Endometrium (tissue), 2 donors: Measurements from ENCODE around the gene LZTR1.
"Not testable (repeated sequence)": the region's sequence is repeated elsewhere in the genome, so short reads cannot be mapped to it uniquely, and the experiment has no call there.

Source experiments
- FAIRE-seq: peaks from 2 replicates; lab custom pipeline; 2012; peaks lifted over from hg19 to GRCh38; lab: Jason Lieb, UNC
- donor health status: control.
- donor health status: control.

LZTR1 gene

DNA sequence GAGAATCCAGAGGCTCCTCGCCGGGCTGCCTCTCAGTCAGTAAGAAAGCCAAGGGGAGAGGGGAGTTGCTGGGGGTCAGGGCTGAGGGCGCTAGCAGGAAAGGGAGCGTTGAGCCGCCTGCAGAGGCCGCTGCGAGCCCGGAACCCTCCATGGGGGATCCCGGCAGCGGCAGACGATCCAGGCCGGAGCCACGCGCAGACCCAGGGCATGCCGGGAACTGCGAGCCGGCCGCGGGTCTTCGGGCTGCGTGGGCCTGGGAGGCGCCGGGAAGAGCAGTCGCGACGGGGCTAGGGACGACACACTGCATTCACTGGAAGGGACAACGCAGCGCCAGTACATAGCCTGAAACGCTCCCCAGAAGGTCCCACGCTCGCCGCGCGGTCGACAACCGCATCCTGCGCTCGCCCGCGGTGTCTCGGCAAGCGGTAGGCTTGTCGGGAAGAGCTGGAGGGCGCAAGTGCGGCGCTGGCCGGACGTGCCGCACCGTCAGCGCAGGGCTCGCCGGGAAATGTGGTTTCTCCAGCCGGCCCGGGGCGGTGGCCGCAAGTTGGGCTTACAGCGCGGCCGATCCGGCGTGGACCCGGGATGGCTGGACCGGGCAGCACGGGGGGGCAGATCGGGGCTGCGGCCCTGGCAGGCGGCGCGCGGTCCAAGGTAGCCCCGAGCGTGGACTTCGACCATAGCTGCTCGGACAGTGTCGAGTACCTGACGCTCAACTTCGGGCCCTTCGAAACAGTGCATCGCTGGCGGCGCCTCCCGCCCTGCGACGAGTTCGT, at the start of gene LZTR1:
Gene LZTR1 (plus strand): TSS at position 511 of the 776 bp plus-strand sequence. CDS start 75 bp downstream, at position 586.
- no peak for FAIRE-seq

DNA sequence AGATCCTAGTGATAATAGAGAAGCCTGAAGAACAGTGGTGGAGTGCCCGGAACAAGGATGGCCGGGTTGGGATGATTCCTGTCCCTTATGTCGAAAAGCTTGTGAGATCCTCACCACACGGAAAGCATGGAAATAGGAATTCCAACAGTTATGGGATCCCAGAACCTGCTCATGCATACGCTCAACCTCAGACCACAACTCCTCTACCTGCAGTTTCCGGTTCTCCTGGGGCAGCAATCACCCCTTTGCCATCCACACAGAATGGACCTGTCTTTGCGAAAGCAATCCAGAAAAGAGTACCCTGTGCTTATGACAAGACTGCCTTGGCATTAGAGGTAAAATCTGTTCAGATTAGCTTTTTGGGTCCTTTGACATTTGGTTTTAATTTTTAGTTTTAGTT, 48.2 kb upstream of the LZTR1 start:
- FAIRE-seq: no peak

DNA sequence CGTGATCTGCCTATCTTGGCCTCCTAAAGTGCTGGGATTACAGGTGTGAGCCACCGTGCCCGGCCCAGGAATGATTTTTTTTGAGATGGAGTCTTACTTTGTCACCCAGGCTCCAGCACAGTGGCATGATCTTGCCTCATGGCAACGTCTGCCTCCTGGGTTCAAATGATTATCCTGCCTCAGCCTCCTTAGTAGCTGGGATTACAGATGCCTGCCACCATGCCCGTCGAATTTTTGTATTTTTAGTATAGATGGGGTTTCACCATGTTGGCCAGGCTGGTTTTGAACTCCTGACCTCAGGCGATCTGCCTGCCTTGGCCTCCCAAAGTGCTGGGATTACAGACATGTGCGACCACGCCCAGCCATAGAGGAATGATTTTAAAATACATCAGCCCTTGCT, 47.0 kb upstream of the LZTR1 start:
- FAIRE-seq: not testable (repeated sequence)

DNA sequence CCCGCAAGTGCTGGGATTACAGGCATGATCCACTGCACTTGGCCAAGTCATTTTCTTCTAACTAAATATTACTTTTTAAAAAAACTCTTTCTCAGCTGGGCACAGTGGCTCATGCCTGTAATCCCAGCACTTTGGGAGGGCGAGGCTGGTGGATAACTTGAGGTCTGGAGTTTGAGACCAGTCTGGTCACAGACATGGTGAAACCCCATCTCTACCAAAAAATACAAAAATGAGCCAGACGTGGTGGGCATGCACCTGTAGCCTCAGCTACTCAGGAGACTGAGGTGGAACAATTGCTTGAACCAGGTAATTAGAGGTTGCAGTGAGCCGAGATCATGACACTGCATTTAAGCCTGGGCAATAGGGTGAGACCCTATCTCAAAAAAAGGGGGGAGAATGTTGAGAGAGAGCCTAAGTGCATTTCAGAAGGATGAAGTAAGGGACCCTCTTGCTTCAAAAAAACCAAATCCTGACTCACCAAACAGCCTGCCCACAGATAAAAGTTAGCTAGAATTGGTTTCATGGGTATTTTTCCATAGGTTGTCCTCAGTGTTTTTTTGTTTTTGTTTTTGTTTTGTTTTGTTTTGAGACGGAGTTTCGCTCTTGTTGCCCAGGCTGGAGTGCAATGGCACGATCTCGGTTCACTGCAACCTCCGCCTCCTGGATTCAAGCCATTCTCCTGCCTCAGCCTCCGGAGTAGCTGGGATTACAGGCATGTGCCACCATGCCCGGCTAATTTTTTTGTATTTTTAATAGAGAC, 46.1 kb upstream of the LZTR1 start:
- FAIRE-seq: not testable (repeated sequence)

DNA sequence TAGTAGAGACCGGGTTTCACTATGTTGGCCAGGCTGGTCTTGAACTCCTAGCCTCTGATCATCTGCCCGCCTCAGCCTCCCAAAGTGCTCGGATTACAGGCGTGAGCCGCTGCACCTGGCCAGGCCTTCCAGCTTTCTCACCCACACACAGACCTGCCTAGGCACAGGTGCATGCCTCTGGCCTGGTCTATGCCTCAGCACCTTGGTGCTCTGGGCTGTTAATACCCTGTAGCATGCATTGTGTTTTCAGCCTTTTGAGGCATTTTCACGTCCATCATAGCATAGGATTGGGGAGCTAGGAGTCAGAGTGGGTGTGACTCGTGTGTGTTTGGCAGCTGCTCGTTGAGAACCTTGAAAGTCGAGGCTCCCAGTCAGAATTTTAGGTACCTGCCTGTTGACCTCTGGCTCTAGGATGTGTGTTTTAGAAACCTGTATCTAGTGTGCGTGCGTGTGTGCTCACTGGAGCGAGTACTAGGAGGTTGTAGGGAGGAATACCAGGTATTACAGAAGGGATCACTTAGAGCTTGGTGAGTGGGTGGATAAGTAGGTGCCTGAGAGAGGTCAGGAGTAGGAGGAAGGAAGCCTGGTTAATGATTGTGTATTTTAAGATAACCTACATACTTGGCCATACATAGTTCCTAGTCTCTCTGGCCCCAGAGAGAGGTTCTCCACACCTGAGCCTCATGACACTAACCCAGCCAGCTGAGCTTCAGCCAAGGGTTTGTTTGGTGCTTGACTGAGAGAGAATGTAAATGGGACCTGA, 44.9 kb upstream of the LZTR1 start:
- no peak for FAIRE-seq

DNA sequence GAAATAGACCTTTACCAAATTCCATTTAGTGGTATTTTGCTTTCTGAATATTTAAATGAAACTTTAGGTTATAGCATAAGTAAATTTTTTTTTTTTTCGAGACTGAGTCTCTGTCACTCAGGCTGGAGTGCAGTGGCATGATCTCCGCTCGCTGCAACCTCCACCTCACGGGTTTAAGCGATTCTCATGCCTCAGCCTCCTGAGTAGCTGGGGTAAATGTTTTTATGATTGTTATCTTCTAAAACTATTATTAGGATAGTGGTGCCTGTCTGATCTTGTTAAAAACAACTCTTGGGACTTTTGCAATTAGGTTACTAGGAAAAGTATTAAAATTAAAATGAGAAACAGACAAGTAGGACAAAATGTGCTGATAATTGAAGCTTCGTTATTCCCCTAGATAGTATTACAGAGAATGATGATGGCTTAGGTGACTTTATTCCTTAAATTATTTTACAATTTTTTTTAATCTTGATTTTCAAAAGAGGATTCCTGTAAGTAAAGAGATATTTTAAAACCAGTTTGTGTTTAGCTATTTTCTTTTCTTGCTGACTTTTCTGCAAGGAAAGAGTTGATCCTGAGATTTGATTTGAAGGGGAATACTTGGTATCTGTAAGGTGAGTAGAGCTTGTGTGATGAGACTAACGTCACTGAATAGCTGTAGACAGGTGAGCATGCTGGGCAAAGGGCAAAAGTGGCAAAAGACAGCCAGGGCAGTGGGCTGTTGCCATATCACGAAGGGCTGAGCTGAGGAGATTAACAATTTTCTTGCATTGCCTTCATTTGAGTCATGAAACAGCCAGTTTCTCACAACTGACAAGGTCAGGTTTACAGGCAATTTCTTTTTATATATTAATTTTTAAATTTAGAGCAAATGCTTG, 44.1 kb upstream of the LZTR1 start:
- no peak for FAIRE-seq

DNA sequence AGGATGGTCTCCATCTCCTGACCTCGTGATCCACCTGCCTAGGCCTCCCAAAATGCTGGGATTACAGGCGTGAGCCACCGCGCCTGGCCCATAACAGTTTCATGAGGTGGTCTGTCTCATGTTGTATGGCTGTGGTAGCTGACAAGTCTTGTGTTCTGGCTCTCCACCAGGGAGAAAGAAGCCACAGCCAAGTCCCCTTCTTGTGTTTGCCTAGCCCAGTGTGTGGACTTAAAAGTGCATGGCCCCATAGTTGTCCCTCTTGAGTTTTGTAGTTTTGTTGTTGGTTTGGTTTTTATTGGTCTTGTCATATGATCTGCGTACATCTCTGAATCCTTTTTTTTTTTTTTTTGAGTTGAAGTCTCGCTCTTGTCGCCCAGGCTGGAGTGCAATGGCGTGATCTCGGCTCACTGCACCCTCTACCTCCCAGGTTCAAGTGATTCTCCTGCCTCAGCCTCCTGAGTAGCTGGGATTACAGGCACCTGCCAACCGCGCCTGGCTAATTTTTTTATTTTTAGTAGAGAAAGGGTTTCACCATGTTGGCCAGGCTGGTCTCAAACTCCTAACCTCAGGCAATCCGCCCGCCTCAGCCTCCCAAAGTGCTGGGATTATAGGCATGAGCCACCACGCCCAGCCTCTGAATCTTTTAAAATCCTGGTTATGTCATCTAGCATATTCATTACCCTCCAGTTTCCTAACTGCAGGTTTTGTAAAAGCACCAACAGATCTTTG, 42.5 kb upstream of the LZTR1 start:
- FAIRE-seq: not testable (repeated sequence)

DNA sequence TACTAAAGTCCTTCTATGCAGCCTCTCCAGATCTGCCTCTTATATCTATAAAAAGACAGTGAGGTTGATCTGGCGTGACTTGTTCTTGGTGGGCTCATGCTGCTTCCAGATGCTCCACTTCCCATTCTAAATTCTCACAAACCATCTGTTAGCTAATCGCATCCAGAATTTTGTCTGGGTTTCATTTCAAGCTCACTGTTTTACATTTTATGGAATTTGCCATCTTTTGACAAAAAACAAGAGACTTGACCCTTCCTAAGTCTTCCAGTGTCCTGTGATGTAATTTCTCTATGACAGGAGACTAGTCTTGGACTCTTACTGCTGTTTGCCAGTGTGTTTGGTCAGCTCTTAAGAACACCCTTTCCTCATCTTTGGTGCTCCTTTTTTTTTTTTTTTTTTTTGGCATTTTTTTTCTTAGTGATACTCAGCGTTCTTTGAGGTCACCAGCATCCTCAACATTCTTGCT, 41.9 kb upstream of the LZTR1 start:
- peak; percentile 60 for FAIRE-seq

DNA sequence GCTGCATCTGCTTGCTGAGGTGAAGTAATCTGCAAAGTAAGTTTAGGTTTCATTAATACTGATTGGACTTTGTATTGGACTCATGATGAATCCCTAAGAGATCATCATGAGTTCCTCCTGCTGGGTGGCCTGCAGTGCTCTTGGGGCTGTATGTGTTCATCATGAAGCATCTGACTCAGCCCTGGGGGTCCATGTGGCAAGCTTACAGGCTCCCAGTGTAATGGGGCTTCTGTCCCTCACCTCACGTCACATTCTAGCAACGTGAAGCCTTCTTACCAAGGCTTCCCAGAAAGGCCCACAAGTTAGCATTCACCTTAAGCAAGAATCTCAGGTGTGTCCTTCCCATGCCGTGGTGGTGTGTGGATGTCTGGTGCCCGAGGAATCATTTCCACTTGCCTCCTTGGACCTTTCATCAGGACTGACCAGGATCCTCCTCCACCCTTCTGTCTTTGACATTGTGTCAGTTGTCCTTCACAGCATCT, 41.2 kb upstream of the LZTR1 start:
- no peak for FAIRE-seq

DNA sequence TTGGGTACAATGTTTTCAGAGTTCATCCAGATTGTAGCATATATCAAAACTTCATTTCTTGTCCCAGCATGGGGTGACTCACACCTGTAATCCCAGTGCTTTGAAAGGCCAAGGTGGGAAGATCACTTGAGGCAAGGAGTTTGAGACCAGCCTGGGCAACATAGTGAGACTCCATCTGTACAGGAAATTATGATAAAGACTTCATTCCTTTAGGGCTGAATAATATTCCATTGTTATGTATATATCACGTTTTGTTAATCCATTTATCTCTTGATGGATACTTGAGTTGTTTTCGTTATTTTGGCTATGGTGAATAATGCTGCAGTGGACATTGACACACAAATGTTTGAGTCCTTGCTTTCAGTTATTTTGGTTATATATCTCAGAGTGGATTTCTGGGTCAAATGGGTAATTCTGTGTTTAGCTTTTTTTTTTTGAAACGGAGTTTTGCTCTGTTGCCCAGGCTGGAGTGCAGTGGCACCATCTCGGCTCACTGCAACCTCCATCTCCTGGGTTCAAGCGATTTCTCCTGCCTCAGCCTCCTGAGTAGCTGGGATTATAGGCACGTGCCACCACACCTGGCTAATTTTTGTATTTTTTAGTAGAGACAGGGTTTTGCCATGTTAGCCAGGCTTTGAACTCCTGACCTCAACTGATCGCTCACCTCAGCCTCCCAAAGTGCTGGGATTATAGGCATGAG, 39.7 kb upstream of the LZTR1 start:
- not testable (repeated sequence) for FAIRE-seq

DNA sequence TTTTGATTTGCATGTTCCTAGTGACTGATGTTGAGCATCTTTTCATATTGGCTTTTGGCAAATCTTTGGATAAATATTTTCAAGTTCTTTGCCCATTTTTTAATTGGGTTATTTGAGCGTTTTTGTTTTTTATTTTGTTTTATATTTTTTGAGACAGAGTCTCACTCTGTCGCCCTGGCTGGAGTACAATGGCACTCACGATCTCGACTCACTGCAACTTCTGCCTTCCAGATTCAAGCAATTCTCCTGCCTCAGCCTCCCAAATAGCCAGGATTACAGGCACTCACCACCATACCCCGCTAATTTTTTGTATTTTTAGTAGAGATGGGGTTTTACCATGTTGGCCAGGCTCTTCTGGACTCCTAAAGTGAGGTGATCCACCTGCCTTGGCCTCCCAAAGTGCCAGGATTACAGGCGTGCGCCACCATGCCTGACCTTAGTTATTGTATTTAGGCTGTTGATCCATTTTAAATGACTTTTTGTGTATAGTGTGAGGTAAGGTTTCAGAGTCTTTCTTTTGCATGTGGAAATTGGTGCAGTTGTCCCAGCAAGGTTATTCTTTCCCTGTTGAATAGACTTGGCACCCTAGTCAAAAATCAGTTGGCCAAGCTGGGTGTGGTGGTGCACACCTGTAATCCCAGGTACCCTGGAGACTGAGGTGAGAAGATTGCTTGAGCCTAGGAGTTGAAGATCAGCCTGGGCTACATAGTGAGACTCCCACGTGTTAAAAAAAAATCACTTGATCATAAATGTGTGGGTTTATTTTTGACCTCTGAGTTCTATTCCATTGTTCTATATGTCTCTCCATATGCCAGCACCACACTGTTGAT, 38.8 kb upstream of the LZTR1 start:
- no peak for FAIRE-seq

DNA sequence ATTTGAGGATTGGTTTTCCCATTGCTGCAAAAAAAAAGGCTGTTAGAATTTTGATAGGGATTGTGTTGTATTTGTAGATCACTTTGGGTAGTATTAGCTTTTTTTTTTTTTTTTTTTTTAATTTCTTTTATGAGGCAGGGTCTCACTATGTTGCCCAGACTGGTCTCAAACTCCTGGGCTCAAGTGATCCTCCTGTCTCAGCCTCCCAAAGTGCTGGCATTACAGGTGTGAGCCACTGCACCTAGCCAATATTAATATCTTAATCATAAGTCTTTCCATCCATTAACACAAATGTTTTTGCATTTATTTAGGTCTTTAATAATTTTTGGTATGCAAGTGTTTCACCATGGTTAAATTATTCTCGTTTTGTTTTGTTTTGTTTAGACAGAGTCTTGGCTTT, 38.1 kb upstream of the LZTR1 start:
- no peak for FAIRE-seq

DNA sequence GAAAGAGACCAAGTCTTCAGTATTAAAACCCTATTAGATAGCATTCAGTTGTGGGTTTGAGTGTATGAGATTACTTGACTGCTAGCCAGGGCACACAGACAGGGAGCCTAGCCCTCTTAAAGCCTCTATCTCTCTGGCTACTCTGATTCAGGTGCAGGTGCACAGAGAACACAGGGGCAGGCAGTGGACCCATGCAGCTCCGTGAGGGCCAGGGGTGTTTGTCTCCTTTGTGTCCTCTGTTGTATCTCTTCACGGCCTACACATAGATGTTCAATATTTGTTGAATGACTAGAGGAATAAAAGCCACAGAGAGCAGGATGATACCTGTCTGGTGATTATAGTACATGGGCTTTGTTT, 36.5 kb upstream of the LZTR1 start:
- no peak for FAIRE-seq

DNA sequence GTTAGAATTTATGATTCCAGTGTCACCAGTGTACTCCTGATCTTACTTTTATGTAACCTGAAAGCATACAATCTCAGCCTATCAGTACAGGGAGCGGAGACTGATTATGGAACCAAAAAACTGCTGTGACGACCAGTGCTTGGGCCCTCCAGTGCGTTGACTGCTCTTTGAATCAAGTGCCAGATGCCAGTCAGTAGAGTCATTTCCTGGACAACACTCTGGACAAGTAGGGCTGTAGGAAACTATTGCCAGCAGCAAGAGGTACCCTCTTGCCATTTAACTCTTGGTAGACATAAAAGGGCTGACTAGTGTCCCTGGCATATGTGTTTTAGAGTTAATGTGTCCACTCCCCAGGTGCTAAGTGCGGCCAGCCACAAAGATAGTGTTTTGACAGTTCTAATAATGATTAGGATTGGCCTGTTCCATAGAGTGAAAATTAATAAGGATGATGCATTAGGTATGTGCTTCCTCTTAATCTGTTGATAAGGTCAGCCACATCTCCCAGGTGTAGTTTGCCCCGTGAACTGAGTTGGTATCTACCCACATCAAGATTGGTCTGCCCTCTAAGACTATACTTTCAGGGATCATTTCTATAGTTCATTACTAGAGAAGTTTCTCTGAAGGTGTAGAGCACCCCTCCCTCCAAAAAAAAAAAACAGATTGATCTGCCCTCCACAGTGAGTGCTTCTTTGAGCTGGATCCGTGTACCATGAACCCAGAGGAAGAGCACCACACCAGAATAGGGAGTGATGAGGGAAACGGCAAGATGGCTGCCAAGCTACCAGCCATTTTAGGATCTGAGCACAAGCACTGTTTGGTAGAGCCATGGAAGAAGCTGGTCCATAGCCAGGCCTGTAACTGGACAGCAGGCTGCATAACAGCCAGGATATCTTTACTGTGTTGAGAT, 35.8 kb upstream of the LZTR1 start:
- no peak for FAIRE-seq

DNA sequence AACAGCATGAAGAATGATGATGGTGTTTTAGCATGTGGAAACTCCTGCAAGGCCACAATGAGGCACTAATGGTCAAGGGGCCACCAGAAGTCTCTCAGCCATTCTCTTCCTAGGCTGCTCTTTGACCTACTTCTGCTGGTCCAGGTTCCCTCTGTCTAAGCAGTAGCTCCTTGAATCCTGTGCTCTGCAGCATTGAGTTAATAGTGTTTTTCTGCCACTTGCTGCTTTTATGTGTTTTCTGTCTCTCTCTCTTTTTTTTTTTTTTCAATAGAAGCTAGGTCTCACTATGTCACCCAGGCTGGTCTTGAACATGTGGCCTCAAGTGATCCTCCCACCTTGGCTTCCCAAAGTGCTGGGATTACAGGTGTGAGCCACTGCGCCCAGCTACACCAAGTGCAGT, 35.1 kb upstream of the LZTR1 start:
- FAIRE-seq: no peak

DNA sequence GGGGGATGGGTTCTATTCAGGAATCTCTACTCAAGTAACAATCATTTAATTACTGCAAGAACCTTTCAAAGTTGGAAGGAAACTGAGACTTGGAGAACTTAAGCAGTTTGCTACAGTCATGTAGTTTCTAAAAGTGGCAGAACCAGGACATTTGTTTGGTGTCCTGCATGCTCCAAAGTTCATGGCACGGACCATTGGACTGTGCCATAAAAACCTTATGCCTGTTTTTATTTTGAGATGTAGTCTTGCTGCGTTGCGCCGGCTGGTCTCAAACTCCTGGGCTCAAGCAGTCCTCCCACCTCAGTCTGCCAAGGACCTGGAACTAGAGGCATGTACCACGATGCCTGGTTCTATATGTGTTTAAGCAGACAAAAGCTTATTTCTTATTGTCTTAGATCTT, 33.6 kb upstream of the LZTR1 start:
- FAIRE-seq: no peak

DNA sequence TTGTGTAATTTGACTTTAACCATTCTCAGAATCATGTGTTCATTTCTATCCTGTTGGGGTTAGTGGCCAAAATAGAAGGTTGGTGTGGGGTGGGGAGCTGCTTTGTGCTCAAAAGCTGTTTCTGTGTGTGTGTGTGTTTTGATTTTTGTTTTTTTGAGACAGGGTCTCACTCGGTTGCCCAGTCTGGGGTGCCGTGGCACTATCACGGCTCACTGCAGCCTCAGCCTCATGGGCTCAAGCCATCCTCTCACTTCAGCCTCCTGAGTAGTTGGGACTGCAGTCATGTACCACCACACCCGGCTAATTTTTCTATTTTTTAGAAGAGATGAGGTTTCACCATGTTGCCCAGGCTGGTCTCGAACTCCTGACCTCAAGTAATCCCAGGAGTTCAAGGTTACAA, 33.1 kb upstream of the LZTR1 start:
- no peak for FAIRE-seq

DNA sequence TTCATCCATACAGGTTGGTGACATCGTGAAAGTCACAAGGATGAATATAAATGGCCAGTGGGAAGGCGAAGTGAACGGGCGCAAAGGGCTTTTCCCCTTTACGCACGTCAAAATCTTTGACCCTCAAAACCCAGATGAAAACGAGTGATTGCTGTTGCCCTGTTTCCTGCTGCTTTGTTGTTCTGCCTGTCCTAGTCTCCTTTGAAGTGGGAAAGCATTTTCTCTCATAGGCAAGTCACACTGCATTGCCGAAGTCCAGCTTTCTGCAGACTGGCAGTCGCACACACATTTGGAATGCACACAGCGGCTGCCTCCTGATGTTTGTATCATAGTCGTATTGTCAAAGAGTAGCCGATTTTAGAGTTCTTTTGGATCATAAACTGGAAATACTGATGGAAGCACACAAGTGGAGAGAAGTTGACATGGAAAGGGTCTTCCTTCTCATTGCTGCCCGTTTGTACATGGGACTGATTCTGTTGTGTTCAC, 32.4 kb upstream of the LZTR1 start:
- no peak for FAIRE-seq
